Neural progenitor cell (in vitro differentiated cells): Measurements from ENCODE around the gene PTPN2.

ENCODE experiments used
- EZH2phosphoT487 ChIP-seq: fragments of 200-600 bp; sonication (generic); IDR thresholded peaks from 2 replicates; pipeline ENCODE4 v1.6.1; 2017; ENCODE audit warnings: antibody characterized with exemption
- TF ChIP-seq, protein P1 (sequence below): fragments of 200-600 bp; sonication (generic); IDR thresholded peaks from 2 replicates; pipeline ENCODE4 v1.5.1; 2017; ENCODE audit warnings: antibody characterized with exemption, mild to moderate bottlenecking

DNA sequence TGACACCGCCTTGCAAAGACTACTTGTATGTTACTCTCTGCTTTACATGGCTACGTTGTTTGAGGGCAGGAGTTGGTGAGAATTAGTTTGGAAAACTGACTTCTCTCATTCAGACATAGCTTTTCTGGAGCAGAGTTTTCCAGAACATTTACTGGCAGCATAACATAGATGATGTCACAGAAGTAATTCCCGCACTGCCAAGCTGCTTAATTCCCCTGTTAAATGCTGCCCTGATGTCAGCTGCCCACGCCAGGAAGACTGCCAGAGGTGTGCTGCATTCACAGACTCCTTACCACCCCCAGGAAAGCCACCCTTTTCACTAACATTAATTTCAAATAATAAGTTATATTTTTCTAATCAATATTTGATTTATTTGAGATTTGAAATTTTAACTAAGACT is 24.7 kb upstream of the PTPN2 start:
- TF ChIP-seq, protein P1, sequence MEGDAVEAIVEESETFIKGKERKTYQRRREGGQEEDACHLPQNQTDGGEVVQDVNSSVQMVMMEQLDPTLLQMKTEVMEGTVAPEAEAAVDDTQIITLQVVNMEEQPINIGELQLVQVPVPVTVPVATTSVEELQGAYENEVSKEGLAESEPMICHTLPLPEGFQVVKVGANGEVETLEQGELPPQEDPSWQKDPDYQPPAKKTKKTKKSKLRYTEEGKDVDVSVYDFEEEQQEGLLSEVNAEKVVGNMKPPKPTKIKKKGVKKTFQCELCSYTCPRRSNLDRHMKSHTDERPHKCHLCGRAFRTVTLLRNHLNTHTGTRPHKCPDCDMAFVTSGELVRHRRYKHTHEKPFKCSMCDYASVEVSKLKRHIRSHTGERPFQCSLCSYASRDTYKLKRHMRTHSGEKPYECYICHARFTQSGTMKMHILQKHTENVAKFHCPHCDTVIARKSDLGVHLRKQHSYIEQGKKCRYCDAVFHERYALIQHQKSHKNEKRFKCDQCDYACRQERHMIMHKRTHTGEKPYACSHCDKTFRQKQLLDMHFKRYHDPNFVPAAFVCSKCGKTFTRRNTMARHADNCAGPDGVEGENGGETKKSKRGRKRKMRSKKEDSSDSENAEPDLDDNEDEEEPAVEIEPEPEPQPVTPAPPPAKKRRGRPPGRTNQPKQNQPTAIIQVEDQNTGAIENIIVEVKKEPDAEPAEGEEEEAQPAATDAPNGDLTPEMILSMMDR = no peak
- no peak for TF ChIP-seq EZH2phosphoT487
